Stimulated activated CD8-positive, alpha-beta memory T cell treated with anti-CD3 and anti-CD28 coated beads, Interleukin-4, amount 100 ng/mL, for 4 hours (primary cell): ENCODE results near the gene TRAF5.
"Not testable (repeated sequence)": the region's sequence is repeated elsewhere in the genome, so short reads cannot be mapped to it uniquely, and the experiment has no call there.

Experiments used
- DNase-seq, 2 donors: peaks; one replicate each; pipeline ENCODE4 v3.0.0-alpha.2; 2020; ENCODE audit warnings: low read depth in 2 of 2, low spot score in 1 of 2

TRAF5 gene, protein sequence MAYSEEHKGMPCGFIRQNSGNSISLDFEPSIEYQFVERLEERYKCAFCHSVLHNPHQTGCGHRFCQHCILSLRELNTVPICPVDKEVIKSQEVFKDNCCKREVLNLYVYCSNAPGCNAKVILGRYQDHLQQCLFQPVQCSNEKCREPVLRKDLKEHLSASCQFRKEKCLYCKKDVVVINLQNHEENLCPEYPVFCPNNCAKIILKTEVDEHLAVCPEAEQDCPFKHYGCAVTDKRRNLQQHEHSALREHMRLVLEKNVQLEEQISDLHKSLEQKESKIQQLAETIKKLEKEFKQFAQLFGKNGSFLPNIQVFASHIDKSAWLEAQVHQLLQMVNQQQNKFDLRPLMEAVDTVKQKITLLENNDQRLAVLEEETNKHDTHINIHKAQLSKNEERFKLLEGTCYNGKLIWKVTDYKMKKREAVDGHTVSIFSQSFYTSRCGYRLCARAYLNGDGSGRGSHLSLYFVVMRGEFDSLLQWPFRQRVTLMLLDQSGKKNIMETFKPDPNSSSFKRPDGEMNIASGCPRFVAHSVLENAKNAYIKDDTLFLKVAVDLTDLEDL

GRCh38 chr1:211326528-211327345 is at the start of gene TRAF5:
TRAF5 (plus strand) TSS chr1:211326833; CDS start chr1:211353240, 26,407 bp downstream.
- DNase-seq, result no peak

DNA sequence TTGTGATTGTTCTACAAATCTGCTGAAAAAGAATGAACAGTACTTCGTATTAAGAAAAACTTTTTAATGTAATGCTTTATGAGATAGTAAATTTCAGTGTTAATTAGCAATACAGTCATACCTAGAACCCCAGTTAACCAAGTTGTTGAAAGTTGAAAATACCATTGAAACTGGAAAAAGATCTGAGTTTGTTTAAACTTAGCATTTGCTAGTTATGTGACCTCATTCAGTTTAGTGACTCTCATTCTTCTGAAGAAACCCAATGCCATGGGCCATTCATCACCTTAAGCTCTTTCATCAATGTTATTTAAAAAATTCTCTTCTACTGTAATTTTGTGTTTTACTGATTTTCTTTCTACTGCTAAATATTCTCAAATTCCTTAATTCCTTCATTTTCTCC is 47.3 kb upstream of the TRAF5 start:
- DNase-seq, result no peak

GRCh38 chr1:211280910-211281309 is 45.7 kb upstream of the TRAF5 start:
- DNase-seq, result no peak

- DNase-seq, result no peak
These were observed 45.2 kb upstream of the TRAF5 start for GRCh38 chr1:211281320-211282022.

DNA sequence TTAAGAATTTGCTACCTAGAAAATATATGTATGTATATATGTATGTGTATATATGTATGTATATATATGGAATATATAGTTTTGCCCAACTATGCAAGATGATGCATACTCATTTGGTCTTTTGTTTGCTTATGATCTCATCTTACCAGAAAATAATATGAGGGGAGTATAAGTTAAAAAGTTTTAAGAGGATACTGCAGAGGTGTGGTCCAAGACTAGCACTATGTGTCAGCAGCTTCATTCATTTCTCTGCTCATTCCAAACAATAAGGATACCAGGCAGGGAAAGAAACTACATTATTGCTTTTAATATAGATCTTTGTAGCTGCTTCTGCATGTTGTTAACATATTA is 44.6 kb upstream of the TRAF5 start:
- DNase-seq, result no peak

DNA sequence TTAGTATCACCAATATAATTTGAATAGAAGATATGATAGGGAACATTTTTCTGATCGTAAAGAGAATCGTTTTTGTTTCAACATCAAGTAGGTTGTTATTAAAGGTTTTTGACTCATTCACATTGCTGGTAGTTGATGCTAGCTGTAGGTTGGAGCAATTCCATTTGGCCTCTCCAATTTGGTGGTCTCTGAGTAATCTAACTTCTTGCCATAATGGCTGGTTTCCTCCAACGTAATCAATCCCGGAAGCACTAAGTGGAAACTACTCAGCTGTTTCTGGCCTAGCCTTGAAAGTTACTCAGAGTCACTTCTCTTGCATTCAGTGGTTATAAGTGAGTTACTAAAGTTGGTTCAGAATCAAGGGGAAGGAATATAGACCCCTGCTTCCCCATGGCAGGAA is 41.4 kb upstream of the TRAF5 start:
- no peak for DNase-seq

DNA sequence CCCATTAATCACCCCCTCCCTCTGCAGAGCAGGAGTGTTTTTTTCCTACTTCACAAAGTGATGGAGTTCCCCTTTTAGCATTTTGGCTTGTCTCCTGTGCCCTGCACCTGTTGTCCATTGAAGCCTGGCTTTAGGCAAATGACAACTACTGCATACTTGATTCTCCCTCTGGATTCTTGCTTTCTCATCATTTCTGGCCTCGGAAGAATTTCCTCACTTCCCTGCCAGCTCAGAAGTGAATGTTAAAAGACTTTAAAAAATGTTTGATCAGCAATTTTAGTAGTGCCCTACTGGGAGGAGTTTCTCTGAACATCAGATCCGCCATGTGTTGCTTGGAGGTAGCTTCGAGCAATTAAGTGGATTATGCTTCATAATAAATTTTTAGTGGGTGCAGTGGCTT is 39.4 kb upstream of the TRAF5 start:
- DNase-seq, result no peak

DNA sequence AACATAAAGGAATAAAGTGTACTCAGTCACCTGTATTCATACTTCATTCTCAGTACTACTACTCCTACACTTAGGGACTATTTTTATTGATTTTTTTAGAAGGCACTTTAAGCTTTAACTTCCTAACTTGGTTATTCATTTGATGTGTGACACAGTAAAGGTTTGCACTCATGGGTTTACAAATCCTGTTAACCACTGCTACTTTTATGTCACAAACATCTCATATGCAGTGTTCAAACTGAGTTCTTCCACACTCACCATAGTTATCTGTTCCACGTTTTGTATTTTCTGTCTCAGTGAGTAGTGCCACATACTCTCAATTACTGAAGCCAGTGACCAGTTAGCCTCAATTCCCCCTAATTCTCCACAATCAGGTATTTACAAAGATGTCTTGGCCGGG is 34.2 kb upstream of the TRAF5 start:
- no peak for DNase-seq

DNA sequence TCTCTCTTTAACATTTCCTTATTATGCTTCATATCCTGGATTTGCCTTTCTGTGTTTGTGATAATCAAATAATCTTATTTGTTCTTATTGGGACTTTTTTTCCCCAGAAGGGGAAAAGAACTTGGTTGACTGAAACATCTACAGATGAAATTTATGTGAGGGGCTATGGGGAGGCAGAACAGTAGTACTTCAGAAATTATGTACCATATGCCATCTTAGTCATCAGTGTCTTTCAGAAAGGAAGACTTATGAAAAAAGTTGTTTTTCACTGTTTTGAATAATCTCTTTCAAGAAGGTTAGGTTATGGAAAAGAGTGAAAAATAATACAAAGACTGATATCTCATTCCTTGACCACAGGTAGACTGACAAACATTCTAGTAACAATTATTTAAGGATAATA is 30.2 kb upstream of the TRAF5 start:
- DNase-seq, result no peak

DNA sequence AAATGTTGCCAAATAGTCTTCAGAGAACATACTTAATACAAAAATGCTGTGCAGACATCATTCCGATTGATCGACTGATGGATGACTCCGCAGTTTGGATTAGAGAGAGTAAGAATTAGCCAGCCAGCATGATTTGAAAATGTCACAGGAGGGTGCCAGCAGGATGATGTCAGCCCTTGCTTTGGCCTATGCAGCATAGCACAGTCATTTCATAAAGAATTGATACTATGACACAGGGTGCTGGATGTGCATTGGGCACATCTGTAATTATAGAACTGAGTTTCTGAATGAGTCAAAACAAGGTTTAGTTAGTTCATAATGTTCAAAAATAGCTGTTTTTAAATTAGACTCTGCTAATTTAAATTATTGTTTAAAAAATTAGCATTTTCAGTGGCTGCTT is 21.6 kb upstream of the TRAF5 start:
- DNase-seq, result no peak

GRCh38 chr1:211309617-211310016 is 17.0 kb upstream of the TRAF5 start:
- DNase-seq, result no peak

GRCh38 chr1:211313392-211313791 is 13.2 kb upstream of the TRAF5 start:
- no peak for DNase-seq

GRCh38 chr1:211318576-211319280 is 7.9 kb upstream of the TRAF5 start:
- no peak for DNase-seq

DNA sequence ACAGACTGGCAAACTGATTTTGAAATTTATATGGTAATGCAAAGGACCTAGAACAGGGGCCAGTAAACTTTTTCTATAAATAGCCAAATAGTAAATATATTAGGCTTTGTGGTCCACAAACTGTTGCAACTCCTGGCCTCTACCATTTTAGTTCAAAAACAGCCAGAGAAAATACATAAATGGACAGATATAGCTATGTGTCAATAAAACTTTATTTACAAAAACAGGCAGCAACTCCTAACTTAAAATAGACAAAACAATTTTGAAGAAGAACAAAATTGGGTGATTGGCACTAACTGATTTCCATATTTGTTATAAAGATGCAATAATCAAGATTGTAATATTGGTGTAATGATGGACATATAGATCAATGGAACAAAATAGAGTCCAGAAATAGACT is 6.7 kb upstream of the TRAF5 start:
- DNase-seq, result no peak

DNA sequence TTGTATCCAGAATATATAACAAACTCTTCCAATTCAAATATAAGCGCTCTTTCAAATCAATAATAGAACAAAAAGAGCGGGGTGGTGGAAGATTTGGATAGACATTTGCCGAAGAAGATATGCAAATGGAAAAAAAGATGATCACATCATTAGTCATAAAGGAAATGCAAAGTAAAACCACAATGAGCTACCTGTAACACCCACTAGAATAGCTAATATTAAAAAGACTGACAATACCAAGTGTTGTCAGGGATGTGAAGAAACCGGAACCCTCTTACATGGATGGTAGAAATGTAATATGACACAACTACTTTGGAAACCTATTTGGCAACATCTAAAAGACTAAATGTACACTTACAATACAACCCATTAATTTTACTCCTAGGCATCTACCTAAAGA is 5.7 kb upstream of the TRAF5 start:
- DNase-seq, result no peak

GRCh38 chr1:211321646-211322045 is 5.0 kb upstream of the TRAF5 start:
- DNase-seq, result not testable (repeated sequence)

DNA sequence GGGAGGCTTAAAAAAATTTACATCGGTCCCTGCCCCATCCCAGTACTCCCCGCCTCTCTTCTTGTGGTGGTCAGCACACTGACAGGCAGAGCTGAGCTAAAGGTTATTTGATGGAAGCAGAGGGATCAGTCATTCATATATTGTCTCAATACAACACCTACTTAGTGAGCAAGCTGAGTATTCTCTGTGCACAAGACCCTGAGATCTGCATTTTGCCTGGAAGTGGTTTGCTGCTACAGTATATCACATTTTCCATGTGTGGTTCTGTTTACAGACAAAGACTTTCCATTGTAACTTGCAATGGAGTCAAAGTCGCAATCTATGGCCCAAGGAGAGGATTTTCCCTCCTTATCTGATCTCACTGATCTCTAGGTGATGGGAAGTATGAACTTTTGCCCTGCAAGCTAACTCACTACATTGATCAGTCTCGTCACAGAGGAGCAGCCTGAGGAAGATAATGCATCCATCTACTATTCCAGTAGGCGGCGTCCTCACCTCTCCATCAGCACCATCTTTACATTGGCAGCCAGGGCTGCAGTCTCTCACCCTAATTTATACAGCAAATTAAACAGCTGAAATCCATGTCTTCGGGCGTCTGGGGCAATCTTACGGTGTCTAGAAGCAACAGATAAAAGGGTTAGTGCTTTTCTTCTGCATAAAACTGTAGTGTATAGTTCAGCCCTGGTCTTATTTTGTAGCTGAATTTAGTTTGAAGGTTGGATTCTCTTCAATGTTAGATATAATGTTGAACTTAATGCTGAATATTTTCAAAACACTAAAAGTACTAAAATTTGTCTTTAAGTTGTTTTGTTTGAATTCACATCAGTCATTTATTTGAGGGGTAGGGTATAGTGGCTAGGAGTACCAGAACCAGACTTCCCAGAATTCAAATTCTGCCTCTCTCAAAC is 3.2 kb upstream of the TRAF5 start:
- DNase-seq, result peak; percentile 27 to 32

DNA sequence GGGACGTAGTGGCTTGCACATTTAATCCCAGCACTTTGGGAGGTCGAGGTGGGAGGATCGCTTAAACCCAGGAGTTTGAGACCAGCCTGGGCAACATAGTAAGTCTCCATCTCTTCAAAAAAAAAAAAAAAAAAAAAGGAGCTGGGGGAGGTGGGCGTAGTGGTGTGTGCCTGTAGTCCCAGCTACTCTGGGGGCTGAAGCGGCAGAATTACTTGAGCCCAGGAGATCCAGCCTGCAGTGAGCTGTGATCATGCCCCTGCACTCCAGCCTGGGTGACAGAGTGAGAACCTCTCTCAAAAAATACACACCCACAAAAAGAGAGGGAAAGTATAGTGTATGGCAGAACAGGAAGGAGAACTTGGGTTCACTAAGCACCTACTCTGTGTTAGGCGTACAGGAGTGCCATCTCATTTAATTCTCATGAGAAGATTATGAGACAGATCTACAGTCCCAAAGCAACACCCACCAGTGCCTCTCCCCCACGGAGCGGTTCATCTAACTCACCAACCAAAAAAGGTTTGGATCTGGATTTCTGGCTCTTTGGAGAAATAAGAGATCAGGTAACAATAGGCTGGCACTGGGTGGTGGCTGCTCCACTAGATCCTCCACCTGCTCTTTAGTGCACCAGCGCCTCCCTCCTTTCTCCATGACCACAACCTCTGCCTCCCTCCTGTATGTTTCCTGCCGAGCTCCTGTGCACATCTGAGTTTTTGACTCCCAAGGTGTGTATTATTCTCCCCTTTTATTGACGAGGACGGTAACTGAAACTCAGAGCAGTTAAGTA is 1.4 kb upstream of the TRAF5 start:
- no peak for DNase-seq

- no peak for DNase-seq
These were observed 499 bp upstream of the TRAF5 start for GRCh38 chr1:211326140-211326527.
